Cardiac fibroblast (primary cell): ENCODE measurements around the gene RASSF9.

Experiments used
- DNase-seq, 2 donors: peaks; one replicate each; pipeline versions ENCODE4 v3.0.0 to v3.0.0-alpha.2; 2010; ENCODE audit warnings: low read depth in 2 of 2
- H3K4me3 ChIP-seq, 2 donors: replicated peaks in 1 of 2; 1 replicate in 1 of 2; 2 replicates in 1 of 2; pipeline ENCODE4 v1.5.1; 2011; ENCODE audit warnings: low read depth in 2 of 2, low read length in 2 of 2, mild to moderate bottlenecking in 2 of 2, moderate library complexity in 1 of 2
- TF ChIP-seq, protein P1 (sequence below): IDR thresholded peaks from one replicate; pipeline ENCODE4 v1.5.1; 2011; ENCODE audit warnings: low read depth, mild to moderate bottlenecking, low read length, inconsistent platforms

RASSF9 gene

DNA sequence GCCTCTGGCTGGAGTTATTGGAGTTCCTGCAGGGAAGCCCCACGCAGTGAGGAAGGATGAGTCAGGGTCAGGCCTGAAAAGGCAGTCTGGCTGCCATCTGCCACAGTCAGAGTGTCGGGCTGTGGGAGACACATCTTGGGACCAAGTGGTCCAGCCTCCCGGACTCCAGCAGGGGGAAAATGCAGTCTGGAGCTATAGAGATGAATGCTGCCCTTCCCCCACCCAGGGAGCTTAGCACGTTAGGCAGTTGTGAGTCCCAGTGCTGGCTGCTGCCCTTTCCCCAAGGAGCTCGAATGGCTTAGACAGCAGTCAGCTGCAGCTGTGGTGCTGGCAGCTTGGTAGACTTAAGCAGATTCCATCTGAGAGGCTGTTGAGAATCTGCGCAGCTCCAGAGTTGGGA lies 29.7 kb upstream of the RASSF9 start:
- TF ChIP-seq, protein P1, sequence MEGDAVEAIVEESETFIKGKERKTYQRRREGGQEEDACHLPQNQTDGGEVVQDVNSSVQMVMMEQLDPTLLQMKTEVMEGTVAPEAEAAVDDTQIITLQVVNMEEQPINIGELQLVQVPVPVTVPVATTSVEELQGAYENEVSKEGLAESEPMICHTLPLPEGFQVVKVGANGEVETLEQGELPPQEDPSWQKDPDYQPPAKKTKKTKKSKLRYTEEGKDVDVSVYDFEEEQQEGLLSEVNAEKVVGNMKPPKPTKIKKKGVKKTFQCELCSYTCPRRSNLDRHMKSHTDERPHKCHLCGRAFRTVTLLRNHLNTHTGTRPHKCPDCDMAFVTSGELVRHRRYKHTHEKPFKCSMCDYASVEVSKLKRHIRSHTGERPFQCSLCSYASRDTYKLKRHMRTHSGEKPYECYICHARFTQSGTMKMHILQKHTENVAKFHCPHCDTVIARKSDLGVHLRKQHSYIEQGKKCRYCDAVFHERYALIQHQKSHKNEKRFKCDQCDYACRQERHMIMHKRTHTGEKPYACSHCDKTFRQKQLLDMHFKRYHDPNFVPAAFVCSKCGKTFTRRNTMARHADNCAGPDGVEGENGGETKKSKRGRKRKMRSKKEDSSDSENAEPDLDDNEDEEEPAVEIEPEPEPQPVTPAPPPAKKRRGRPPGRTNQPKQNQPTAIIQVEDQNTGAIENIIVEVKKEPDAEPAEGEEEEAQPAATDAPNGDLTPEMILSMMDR = no peak
- H3K4me3 ChIP-seq = no peak overlapping the region
- DNase-seq = peak in 1 of 2 donors; percentile 33

DNA sequence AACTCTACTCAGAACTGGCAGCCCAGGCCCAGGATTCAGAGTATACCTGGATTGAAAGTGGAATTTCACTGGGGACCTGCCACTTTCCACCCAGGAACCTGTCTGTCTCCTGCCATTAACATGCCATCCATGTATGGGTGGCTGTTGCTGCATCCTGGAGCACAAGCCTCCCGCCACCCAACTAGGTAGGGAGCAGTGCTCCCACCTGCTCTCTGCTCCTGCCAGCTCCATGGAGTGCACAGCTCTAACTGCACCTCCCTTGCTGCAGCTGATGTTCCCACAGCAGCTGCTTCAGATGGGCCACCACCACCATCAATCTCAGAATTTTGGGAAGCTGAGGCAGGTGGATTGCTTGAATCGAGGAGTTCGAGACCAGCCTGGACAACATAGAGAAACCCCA lies 20.8 kb upstream of the RASSF9 start:
- H3K4me3 ChIP-seq = no peak overlapping the region
- DNase-seq = no peak
- TF ChIP-seq, protein P1 = no peak

DNA sequence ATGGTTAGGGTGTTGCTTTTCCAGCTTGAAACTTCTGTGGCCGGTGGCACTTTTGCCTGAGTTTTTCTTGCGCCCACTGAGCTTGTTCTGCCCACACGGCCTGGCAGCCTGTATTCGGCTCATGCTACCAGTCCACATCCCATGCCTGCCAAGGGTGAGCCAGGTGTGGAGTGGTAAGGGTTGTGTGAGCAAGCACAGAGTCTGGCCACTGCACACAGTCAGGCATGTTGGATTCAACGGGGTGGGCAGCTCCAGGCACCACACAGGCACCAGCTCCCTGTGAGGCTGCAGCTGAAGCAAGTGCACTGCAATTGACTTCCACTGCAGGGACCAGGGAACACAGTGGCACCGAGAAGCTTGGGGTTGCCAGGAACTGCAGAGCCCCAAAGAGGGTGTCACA lies 19.1 kb upstream of the RASSF9 start:
- DNase-seq = no peak
- no peak overlapping the region for H3K4me3 ChIP-seq
- TF ChIP-seq, protein P1 = no peak

DNA sequence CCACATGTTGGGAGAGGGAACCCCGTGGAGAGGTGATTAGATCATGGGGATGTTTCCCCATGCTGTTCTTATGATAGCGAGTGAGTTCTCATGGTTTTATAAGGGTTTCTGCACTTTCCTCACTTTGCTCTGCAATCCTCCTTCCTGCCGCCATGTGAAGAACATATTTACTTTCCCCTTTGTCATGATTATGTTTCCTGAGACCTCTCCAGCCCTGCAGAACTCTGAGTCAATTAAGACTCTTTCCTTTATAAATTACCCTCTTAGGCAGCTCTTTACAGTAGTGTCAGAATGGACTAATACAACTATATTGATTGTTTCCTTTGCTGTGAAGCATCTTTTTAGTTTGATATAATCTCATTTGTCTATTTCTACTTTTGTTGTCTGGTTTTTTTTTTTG lies 13.1 kb upstream of the RASSF9 start:
- TF ChIP-seq, protein P1 = no peak
- no peak for DNase-seq
- H3K4me3 ChIP-seq = no peak overlapping the region

DNA sequence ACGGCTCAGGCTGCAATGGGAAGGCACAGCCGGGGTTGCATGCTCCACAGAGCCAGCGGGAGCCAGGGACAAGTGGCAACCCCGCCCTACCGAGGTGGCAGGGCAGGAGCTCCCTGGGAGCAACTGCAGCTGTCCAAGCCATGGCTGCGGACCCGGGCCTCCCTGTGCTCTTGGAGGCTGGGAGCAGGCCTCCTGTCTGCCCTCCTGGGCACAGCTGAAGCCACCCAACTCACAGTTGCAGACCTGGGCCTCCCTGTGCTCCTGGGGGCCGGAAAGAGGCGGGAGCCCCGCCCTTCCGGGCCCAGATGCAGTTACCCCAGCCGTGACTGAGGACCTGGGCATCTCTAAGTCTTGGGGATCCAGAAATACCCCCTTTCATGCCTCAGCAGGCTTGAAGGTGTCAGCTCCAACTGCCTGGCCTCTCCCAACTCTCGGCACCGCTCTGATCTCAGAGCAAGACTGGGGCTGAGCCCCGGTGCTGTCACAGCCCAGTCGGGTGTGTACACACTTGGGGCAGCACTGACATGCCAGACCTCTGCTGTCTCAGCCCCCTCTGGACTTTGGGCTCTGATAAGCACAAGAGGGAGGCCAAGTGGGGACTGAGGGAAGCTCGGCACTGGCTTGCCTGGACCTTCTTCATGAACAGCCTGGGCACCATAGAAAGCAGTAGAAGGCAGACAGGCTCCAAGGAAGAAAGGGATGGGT lies 7.5 kb upstream of the RASSF9 start:
- H3K4me3 ChIP-seq = no peak overlapping the region
- TF ChIP-seq, protein P1 = no peak
- DNase-seq = no peak

DNA sequence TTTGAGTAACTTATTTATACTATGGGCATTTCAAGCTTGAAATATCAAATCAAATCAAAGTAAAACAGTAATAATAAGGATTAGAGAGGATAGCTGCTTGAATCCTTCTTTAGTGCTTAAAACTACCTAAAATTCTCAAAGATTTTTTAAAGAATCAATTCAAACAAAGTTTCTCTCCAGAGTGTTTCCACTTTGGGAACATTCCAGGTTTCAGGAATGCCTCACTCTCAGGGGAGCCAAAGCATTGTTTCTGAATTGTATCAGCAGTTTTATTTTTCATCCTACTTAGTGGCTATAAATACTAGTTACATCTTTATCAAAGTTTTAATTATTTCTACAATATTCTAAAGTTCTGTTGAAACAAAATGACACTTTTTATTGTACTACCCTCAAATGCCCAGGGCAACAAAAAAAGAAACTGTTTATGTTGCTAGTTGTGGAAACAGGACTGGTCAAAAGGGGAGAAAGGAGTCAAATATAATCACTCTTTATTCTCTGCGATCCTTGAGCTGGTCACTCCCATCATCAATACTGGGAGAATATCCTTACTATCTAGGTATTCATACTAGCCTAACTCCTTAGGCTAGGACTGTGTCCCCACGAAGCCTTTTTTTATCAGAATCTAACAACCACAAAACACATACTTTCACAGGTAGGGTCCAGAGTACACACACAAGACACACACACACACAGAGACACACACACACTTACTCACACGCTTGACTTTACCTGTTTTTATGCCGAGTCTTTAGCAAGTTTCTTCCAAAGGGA lies 598 bp downstream of the RASSF9 start:
- DNase-seq = peak; percentile 30 to 56
- TF ChIP-seq, protein P1 = no peak

More for the DNA sequence above, 598 bp downstream of the RASSF9 start:
- peak overlapping the region; percentile 36 to 56 for H3K4me3 ChIP-seq
